ENCODE data around the gene CFTR.
"Not testable (repeated sequence)": the region's sequence is repeated elsewhere in the genome, so short reads cannot be mapped to it uniquely, and the experiment has no call there.

The CFTR gene

DNA sequence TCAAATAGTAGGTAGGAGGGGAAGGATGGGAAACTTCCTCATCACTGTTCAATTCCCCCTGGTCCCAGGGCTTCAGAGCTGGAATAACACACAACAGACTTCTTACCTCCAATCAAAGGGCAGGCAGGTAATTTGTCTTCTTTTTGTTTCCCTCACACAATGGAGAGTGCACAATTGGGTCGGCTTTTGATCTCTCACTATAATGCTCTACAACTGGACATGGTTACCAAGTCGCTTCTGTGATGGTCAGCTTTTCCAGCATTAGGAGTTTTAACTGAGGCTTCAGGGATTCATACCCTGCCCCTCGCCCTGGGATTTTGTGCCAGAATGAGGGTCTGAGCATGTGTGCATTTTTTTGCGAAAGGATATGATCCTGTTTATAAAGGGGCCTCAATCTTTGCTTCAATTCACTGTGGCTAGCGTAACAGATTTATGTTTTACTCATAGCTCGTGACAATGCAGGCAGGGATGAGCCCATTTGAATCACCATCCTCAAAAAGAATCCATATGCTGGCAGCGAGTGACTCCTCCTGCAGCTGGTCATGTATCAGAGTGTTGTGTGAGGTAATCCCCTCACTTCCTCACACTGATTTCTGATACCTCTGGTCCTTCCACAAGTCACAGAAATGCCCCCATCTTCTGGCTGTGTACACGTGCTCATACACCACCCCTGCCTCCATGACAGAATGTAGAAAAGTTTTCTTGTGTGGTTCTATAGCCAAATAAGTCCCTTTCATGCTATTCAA lies 203.8 kb downstream of the CFTR start:
- H3K4me3 ChIP-seq (ENCODE audit: low read depth, low read length) = no peak overlapping the region

DNA sequence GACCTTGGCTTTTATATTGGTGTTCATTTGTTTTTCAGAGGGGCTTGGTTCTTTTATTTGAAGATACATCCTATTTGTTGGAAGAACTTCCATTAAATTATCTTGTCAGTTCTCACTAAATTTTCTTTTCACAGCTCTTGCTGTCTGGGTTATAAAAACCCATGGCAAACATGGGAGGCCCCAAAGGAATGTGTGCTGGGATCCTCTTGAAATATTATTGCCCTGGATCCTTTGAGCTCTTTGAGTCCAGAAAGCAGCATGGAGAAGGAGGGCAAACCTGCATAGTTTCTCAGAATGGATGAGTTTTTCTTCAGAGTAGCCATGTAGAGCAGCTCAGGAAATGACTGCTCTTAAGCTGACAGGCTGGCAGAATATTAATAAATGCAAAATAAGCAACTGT lies 206.0 kb downstream of the CFTR start:
- H3K4me3 ChIP-seq (ENCODE audit: low read depth, low read length) = no peak overlapping the region

DNA sequence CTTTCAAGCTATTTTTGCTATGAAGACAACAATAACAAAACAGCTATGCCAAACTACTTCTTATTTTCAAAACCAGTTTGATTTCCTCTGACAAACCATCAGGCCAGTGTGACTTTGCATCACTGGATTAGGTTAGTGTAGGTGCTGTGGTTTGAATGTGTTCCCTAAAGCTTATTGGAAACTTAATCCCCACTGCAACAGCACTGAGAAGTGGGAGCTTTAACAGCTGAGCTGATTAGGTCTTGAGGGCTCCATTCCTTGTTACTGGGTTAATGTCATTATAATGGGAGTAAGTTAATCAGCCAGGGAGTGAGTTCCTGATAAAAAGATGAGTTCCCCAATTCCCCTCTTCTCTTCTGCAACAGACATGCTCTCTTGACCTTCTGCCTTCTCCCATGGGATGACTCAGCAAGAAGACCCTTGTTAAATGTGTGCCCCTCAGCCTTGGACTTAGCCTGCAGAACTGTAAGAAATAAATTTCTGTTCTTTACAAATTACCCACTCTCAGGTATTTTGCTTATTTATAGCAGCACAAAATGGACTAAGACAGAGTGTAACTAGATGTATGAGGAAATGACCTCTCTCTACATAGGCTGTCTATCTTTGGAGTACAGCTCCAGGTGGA lies 206.6 kb downstream of the CFTR start:
- H3K4me3 ChIP-seq (ENCODE audit: low read depth, low read length) = no peak overlapping the region

DNA sequence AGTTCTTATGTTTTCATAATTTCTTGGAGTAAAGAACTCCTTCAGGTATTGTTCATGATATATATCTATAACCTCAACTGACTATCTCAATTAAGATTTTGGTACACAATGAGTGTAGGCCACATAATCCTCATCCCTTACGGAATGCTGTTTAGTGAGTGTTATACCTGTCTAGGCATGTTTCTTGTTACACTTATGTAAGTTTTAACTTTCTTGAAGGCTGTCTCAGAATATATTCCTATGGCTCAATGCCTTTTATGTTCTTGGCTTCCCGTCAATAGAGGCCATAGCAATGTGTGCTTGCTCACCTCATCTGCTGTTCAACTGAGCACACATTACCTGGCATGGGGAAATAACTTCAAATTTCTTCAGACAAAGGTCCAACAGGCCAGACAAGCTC lies 208.3 kb downstream of the CFTR start:
- H3K4me3 ChIP-seq (ENCODE audit: low read depth, low read length) = no peak overlapping the region

DNA sequence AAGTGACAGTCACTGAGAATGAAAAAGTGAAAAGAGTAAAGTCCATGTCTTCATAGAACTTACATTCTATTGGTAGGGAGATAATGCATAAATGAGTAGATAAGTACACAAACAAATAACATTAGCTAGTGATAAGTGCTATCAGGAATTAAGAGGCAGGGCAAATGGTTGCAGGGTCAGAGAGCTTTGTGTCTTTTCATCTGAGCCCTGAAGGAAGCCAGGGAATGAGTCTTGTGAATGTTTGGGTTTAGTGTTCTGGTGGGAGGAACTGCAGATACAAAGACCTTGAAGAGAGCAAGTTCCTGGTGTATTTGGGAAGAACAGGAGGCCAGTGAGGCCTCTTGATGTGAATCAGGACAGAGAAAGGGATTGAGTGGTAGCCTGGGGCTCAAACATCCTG lies 209.6 kb downstream of the CFTR start:
- H3K4me3 ChIP-seq (ENCODE audit: low read depth, low read length) = no peak overlapping the region

DNA sequence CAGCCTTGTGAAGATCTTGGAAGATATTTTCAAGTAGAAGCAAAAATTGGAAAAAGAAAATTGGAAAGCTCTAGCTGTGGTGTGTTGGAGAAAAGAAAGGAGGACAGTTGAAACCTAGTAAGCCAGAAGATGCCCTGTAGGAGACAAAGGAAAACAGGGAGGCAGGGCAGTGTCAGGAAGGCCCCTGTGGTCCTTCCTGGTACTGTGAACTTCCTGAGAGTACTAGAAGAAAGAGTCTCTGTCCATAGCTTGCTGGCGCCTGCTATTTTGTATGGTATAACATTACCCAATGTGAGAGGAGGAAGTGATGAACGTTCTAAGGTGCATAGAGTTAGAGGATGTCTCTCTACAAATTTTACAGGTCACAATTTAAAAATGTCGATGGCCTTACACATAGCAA lies 210.3 kb downstream of the CFTR start:
- H3K4me3 ChIP-seq (ENCODE audit: low read depth, low read length) = no peak overlapping the region

DNA sequence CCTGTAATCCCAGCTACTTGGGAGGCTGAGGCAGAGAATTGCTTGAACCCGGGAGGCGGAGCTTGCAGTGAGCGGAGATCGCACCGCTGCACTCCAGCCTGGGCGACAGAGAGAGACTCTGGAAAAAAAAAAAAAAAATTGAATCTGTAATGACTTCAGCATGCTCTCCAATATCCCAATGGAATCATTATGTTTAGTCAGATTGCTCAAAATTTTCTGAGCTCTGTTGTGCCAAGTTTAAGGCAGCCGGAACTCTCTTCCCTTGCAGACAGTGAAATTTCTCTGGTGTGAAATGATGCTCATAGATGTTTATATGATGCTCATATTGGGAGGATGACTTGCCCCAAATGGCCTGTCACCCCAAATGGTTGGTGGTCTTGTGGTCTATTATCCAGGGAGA lies 212.5 kb downstream of the CFTR start:
- no peak overlapping the region for H3K4me3 ChIP-seq (ENCODE audit: low read depth, low read length)

DNA sequence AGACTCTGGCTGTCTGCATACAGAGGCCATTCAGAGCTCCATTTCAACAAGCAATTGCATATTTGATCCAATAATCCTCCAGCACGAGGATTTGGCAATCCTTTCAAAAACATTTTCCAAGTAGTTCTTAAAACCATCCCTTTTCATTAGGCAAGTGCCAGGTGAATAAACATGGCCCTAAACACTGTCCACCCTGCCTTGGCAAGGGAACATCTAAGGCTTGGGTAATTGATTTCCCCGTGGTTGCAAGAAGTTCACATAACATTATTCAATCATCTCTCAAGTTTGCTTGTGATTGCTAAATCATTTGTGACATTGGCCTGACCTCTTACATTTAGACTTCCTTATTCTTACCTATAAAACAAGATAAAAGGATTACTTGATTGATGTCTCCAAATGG lies 218.2 kb downstream of the CFTR start:
- H3K4me3 ChIP-seq (ENCODE audit: low read depth, low read length) = no peak overlapping the region

DNA sequence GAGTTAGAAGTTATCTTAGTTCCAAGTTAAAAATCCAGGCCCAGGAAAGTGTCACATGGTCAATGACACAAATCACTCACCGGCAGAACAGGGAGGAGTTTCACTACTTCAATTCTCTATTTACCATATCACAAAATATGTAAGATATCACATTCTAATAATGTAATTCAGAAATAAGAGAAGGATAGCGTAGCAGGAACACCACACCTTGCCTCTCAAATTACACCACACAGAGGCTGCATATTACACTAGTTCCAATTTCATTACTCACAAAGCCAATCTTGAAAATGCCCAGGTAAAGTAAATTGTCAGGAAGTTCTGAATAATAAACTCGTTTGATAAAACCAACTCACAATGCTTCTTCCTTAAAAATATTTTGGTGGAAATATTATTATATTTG lies 224.2 kb downstream of the CFTR start:
- H3K4me3 ChIP-seq (ENCODE audit: low read depth, low read length) = no peak overlapping the region

DNA sequence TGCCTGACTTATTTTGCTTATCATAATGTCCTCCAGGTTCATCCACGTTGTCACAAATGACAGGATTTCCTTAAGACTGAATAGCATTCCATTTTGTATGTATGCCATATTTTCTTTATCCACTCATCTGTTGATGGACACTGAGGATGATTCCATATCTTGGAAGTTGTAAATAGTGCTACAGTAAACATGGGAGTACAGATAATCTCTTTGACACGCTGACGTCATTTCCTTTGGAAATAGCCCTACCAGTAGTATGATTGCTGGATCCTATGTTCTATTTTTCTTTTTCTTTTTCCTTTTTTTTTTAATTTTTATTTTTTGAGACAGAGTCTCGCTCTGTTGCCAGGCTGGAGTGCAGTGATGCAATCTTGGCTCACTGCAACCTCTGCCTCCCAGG lies 225.8 kb downstream of the CFTR start:
- H3K4me3 ChIP-seq (ENCODE audit: low read depth, low read length) = no peak overlapping the region

DNA sequence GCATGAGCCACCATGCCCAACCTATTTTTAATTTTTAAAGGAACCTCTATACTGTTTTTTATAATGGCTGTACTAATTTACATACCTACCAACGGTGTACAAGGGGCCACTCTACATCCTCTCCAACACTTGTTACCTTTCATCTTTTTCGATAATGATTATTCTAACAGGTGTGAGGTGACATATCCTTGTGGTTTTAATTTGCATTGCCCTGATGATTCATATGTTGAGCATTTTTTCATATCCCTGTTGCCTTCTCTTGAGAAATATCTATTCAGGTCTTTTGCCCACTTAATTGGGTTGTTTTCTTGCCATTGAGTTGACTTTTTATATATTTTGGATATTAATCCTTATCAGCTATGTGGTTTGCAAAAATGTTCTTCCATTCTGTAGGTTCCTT lies 226.4 kb downstream of the CFTR start:
- H3K4me3 ChIP-seq (ENCODE audit: low read depth, low read length) = no peak overlapping the region

DNA sequence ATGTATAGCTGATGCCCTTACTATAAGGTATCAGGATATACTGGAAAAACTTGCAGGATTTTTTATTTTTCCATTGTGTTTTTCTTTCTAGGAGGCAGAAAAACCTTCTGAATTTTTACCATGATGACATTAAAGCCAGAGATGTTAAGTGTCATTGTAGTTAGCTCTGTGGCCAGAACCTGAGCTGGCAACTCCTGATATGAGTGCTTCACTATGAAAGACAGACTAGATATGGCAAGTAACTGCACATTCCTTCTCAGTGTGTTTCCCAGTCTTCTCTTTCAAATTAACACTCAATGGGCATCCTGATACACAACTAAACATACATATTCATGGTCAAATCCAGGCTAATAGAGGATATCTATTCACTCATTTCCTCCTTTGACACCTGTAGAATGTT lies 227.3 kb downstream of the CFTR start:
- no peak overlapping the region for H3K4me3 ChIP-seq (ENCODE audit: low read depth, low read length)

DNA sequence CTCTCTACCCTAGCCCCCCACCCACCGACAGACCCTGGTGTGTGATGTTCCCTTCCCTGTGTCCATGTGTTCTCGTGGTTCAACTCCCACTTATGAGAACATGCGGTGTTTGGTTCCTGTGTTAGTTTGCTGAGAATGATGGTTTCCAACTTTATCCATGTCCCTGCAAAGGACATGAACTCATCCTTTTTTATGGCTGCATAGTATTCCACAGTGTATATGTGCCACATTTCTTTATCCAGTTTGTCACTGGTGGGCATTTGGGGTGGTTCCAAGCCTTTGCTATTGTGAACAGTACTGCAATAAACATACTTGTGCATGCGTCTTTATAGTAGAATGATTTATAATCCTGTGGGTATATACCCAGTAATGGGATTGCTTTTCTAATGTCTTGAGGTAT lies 228.3 kb downstream of the CFTR start:
- not testable (repeated sequence) for H3K4me3 ChIP-seq (ENCODE audit: low read depth, low read length)

DNA sequence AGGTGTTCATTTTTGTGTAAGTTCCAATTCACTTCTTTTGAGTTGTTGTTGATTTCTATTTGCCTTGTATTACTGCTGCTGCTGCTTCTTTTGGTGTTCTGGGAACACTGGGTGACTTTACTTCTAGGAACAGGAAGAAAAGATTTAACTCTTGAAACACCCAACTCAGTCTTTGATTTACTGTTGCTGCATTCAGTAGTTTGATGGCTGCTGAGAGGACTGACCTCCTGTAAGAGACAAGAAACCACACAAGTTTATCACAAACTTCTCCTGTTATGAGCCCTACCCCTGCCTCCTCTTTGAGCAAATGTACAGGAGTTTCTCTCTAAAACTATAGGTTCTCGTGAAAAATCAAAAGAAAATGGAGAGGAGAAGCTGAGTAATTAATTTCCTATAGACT lies 231.7 kb downstream of the CFTR start:
- no peak overlapping the region for H3K4me3 ChIP-seq (ENCODE audit: low read depth, low read length)

DNA sequence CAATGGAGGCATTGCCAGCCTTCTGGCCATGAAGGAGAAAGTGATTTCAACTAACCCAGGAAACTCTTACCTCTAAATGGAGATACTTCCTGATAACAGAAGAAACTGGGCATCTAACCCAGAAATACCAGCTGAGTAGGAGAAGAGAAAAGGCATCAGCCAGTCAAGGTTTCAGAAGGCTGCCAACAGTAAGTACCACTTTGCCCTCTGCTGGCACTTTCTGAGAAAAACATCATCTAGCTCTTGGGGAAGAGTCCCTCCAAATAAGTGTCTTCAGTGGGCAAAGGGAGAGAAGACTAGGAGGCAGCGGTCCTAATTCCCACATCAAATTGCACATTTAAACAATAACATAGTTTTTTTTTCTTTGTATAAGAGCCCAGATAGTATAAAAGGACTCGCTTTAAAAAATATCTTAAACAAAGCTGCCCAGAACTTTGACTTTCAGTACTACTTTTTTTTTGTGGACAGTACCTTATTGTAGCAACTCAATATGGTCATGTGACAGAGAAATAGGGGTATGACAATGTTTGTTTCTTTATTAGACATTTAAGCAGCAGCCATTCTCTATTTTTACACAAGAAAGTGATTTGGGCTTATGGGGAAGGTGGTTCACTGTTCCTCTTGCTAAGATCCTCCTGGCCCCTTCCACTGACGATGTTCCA lies 236.1 kb downstream of the CFTR start:
- H3K4me3 ChIP-seq (ENCODE audit: low read depth, low read length) = no peak overlapping the region

DNA sequence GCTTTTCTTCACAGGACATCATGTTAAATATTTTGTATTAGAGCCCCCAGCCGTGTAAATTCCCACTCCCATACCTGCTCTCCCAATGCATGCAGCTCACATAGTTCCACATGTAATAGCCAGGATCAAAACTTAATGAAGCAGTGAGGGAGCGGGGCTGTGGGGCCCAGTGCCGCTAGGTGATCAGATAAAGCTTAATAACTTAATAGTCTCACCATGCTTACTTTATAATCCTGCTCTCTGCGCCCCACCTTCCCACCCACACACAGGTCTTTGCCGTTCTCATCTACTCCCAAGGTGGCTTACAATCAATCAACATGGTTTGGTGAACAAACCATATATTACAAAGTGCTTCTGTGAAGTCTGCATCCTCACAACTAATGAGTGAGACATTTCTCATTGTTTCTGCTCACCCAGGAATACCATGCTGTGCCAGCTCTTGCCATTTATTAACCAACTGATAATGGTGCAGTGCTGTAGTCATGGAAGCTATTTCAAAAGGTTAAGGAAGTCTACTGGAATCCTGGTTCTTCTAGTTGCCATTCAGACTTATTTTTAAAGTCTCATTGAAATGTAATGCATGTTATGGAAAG lies 237.0 kb downstream of the CFTR start:
- H3K4me3 ChIP-seq (ENCODE audit: low read depth, low read length) = no peak overlapping the region

DNA sequence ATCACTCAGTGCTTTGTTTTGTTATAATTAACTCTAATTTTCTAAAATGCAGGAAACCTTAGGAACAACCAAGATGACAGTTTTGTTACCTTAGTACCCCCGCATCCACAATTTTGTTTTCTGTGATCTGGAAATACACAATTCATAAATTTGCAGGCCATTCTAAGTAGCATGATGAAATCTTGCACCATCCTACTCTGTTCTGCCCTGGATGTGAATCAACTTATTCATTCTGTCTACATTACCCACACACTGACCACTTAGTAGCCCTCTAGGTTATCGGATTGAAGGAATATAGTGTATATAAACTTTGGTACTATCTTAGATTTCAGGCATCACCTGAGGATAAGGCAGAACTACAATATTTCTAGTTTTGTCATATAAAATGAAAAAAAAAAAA lies 237.5 kb downstream of the CFTR start:
- H3K4me3 ChIP-seq (ENCODE audit: low read depth, low read length) = no peak overlapping the region

Measured in iPS-11a (cell line).